Astrocyte of the spinal cord (primary cell): ENCODE results near the gene FAT2.

Experiments
- DNase-seq: peaks from one replicate; pipeline ENCODE4 v3.0.0; 2011; ENCODE audit warnings: low read depth, low spot score
- H3K4me3 ChIP-seq: 2 replicates; pipeline ENCODE4 v1.5.1; 2011; ENCODE audit warnings: low read depth, mild to moderate bottlenecking, low read length, moderate library complexity
- in situ Hi-C: cut with HindIII; loops from 2 replicates; pipeline ENCODE4 v1.10.0; 2017; ENCODE audit warnings: low sequenced_read_pairs
- TF ChIP-seq, protein P1 (sequence below): IDR thresholded peaks from 2 replicates; pipeline ENCODE4 v1.5.1; 2012; ENCODE audit warnings: low read depth, mild to moderate bottlenecking, low read length, inconsistent platforms

FAT2 gene

DNA sequence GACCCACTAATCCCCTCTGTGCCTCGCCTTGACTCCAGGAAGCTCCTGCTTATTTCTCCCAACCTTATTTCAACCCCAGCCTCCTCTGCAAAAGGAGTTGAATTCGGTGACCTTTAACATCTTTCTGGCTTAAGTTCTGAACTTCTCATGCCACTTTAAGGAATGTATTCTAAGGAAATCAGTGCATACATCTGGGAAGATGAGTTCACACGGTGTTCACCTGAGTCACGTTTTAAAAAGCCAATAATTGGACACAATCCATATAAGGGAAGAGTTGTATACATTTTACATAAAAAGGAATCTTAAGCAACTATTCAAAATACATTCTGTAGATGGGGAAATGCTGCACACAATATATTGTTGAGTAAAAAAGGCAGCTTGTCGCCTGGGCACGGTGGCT, 33.2 kb downstream of the FAT2 start:
- in situ Hi-C loops = no loop called here
- no peak for DNase-seq
- H3K4me3 ChIP-seq = no peak overlapping the region
- TF ChIP-seq, protein P1, sequence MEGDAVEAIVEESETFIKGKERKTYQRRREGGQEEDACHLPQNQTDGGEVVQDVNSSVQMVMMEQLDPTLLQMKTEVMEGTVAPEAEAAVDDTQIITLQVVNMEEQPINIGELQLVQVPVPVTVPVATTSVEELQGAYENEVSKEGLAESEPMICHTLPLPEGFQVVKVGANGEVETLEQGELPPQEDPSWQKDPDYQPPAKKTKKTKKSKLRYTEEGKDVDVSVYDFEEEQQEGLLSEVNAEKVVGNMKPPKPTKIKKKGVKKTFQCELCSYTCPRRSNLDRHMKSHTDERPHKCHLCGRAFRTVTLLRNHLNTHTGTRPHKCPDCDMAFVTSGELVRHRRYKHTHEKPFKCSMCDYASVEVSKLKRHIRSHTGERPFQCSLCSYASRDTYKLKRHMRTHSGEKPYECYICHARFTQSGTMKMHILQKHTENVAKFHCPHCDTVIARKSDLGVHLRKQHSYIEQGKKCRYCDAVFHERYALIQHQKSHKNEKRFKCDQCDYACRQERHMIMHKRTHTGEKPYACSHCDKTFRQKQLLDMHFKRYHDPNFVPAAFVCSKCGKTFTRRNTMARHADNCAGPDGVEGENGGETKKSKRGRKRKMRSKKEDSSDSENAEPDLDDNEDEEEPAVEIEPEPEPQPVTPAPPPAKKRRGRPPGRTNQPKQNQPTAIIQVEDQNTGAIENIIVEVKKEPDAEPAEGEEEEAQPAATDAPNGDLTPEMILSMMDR = no peak

DNA sequence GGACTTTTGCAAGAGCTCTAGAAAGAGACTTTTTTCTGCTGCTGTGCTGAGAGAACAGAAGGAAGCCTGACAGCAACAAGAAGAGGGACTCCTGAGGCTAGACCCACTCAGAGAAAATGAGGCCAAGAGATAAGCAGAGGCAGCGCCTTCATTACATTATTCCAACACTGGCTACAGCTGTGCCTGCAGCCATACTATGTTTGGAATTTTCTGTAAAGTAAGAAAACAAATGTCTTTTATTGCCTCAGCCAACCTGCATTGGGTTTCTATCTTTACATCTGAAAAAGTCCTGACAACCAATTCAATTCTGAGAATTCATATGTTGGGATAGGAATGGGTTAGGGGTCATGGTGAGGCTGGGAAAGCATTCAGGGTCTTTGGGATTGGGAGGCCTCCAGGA, 33.7 kb downstream of the FAT2 start:
- no peak for DNase-seq
- TF ChIP-seq, protein P1 = no peak
- no peak overlapping the region for H3K4me3 ChIP-seq
- in situ Hi-C loops = no loop called here

DNA sequence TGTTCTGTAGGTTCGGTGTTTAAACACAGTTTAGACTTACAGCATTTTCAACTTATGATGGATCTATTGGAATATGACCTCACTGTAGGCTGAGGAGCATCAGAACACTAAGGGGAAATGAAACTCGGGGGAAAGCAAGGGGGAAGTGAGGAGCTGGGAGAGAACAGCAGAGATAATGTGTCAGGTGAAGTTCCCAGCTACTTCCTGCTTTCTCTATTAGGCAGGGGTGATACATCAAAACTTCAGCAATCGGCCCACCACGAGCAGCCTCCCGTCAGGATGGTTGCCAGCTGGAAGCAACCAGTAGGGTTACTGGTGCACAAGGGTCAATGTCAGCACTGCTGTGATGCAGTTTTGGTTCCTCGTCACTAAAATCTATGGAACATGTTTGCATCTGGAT, 34.3 kb downstream of the FAT2 start:
- in situ Hi-C loops = no loop called here
- H3K4me3 ChIP-seq = no peak overlapping the region
- TF ChIP-seq, protein P1 = no peak
- DNase-seq = no peak

DNA sequence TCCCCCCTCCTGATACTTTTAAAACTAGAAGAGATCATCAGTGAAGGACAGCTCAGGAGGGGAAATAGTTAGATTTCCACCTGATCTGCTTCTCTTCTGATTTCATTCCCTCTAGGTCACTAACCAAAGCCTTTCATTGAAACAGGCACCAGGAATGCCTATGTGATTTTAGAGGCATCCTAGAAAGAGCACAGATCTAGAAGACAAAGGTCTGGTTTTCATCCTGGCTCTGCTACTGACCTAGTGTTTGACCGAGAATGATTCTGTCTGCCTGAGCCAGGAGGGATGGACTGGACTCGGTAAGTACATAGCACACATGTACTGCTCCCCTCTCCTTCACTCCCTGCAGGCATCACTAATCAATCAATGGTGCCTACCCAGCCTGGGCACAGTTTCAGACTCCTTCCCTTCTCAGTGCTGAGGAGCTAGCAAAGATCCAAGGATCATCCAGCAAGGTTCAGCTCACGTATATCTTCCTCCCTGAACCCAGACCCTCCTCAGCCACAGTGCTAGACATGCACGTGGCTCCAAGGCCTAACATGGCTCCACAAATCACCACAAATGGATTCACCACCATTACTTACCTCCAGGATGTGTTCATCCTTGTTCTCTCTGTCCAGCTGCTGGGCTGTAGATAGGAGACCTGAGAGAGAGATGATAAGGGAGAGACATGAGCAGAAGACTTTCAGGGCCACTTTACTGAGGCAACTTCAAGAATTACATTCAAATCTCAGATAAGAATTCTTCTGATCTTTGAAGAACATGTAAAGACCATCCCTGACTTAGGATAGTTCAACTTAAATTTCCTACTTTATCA, 35.2 kb downstream of the FAT2 start:
- in situ Hi-C loops = no loop called here
- TF ChIP-seq, protein P1 = no peak
- DNase-seq = no peak
- H3K4me3 ChIP-seq = no peak overlapping the region

DNA sequence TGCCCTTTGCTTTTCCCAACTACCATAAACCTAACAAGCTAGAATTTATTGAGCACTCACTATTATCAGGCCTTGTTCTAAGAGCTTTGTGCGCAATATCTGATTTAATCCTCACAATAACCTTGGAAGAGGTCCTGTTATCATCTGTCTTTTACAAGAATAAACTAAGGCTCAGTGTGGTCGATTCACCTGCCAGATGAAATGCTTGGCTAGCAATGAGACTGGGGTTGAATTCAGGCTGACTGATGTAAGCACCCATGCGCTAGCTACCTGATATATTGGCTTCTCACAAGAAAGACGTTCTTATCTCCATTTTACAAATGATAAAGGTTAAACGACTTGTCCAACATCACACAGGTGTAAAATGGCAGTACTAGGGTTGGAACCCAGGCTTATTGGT, 37.4 kb downstream of the FAT2 start:
- in situ Hi-C loops = no loop called here
- TF ChIP-seq, protein P1 = no peak
- DNase-seq = no peak
- no peak overlapping the region for H3K4me3 ChIP-seq

DNA sequence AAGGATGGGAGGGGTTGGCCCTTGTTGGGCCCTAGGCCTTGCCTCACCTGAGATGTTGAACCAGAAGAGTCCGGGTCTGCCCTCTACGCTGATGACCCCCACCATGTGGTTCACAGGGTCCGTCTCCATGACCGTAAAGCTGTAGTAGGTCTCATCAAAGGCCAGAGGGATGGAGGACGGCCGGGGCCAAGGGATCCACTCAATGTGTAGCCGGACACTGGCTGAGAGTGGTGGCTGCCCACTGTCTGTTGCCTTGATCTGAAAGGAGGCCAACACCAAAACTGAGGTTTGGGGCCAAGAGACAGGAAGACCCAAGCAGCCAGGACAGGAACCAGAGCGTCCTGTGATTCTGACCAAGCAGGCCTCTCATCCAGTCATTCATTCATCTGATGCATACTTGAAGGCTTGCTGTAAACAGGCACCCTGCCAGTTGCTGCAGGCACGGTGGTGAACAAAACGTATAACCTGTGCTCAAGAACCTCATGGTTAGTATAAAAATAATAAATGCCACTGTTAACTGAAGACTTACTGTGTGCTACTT, 37.9 kb downstream of the FAT2 start:
- no peak for DNase-seq
- TF ChIP-seq, protein P1 = no peak
- no peak overlapping the region for H3K4me3 ChIP-seq
- in situ Hi-C loops = no loop called here
